G401 (cell line): ENCODE results near the gene OR6P1. TPM values are rescaled to one million over a fixed set of nuclear protein-coding genes. Genes with fewer than 3 reads are reported as not detected.

Experiments
- DNase-seq: peaks from one replicate; pipeline ENCODE4 v3.0.0-alpha.2; 2015; ENCODE audit warnings: low spot score
- in situ Hi-C: cut with HindIII; loops from 2 replicates; pipeline ENCODE4 v1.10.0; 2016; ENCODE audit warnings: low sequenced_read_pairs, mixed read lengths
- total RNA-seq: library from RNA; depleted of rRNA; stranded (reverse); fragments of >200 nt; shearing (Covaris generic); gene quantifications from 2 replicates; pipeline ENCODE4 v1.2.3, GENCODE V29; 2014; rRNA removed

The OR6P1 gene
- total RNA-seq: not detected in 2 replicates

GRCh38 chr1:158570480-158570879, at the start of gene OR6P1:
OR6P1 (minus strand) TSS chr1:158570580; CDS start chr1:158563604, 6,976 bp downstream.
- no peak for DNase-seq
- in situ Hi-C loops: no loop called here

- no peak for DNase-seq
- in situ Hi-C loops: no loop called here
Measured at GRCh38 chr1:158613764-158614163, 43.4 kb upstream of the OR6P1 start.

- in situ Hi-C loops: no loop called here
- no peak for DNase-seq
Measured at GRCh38 chr1:158611916-158612315, 41.5 kb upstream of the OR6P1 start.

GRCh38 chr1:158607296-158607695, 36.9 kb upstream of the OR6P1 start:
- no peak for DNase-seq

GRCh38 chr1:158604968-158605367, 34.6 kb upstream of the OR6P1 start, which contains the start of gene OR10Z1:
OR10Z1 (plus strand) TSS chr1:158605268; CDS start chr1:158606439, 1,171 bp downstream.
- in situ Hi-C loops: no loop called here
- DNase-seq: no peak

More at GRCh38 chr1:158607296-158607695, 36.9 kb upstream of the OR6P1 start:
- in situ Hi-C loops: no loop called here

GRCh38 chr1:158600735-158601134, 30.4 kb upstream of the OR6P1 start:
- DNase-seq: no peak

GRCh38 chr1:158586942-158587341, 16.6 kb upstream of the OR6P1 start:
- in situ Hi-C loops: no loop called here

More at GRCh38 chr1:158600735-158601134, 30.4 kb upstream of the OR6P1 start:
- in situ Hi-C loops: no loop called here

GRCh38 chr1:158583962-158584361, 13.6 kb upstream of the OR6P1 start:
- DNase-seq: no peak
- in situ Hi-C loops: no loop called here

More at GRCh38 chr1:158586942-158587341, 16.6 kb upstream of the OR6P1 start:
- no peak for DNase-seq

GRCh38 chr1:158579733-158580132, 9.4 kb upstream of the OR6P1 start, which contains the start of gene OR10X1:
OR10X1 (minus strand) TSS chr1:158579899; CDS start chr1:158579899, 0 bp downstream.
- in situ Hi-C loops: no loop called here
- DNase-seq: no peak

GRCh38 chr1:158577561-158577960, 7.2 kb upstream of the OR6P1 start:
- in situ Hi-C loops: no loop called here
- DNase-seq: no peak

GRCh38 chr1:158572226-158572625, 1.8 kb upstream of the OR6P1 start:
- in situ Hi-C loops: no loop called here
- DNase-seq: no peak

- no peak for DNase-seq
- in situ Hi-C loops: no loop called here
Measured at GRCh38 chr1:158564608-158565007, 5.8 kb downstream of the OR6P1 start.

GRCh38 chr1:158563853-158564252, 6.5 kb downstream of the OR6P1 start:
- DNase-seq: no peak
- in situ Hi-C loops: no loop called here

GRCh38 chr1:158559696-158560095, 10.7 kb downstream of the OR6P1 start:
- in situ Hi-C loops: no loop called here
- DNase-seq: no peak

- in situ Hi-C loops: no loop called here
- DNase-seq: no peak
Measured at GRCh38 chr1:158554352-158554751, 16.0 kb downstream of the OR6P1 start, which contains the start of gene OR6Y1. OR6Y1 (minus strand) TSS chr1:158554405; CDS start chr1:158548105, 6,300 bp downstream.

- in situ Hi-C loops: no loop called here
- DNase-seq: no peak
Measured at GRCh38 chr1:158552296-158552695, 18.1 kb downstream of the OR6P1 start.

- in situ Hi-C loops: no loop called here
- DNase-seq: no peak
Measured at GRCh38 chr1:158547533-158547932, 22.8 kb downstream of the OR6P1 start.

- in situ Hi-C loops: no loop called here
- no peak for DNase-seq
Measured at GRCh38 chr1:158537609-158538008, 32.8 kb downstream of the OR6P1 start.

- in situ Hi-C loops: no loop called here
Measured at GRCh38 chr1:158534496-158534895, 35.9 kb downstream of the OR6P1 start.

GRCh38 chr1:158527190-158527815, 43.1 kb downstream of the OR6P1 start:
- in situ Hi-C loops: no loop called here
- no peak for DNase-seq

More at GRCh38 chr1:158534496-158534895, 35.9 kb downstream of the OR6P1 start:
- DNase-seq: no peak

GRCh38 chr1:158521666-158522058, 48.7 kb downstream of the OR6P1 start:
- in situ Hi-C loops: no loop called here
- DNase-seq: no peak
